ENCODE measurements around the gene IGF2BP2.

DNA sequence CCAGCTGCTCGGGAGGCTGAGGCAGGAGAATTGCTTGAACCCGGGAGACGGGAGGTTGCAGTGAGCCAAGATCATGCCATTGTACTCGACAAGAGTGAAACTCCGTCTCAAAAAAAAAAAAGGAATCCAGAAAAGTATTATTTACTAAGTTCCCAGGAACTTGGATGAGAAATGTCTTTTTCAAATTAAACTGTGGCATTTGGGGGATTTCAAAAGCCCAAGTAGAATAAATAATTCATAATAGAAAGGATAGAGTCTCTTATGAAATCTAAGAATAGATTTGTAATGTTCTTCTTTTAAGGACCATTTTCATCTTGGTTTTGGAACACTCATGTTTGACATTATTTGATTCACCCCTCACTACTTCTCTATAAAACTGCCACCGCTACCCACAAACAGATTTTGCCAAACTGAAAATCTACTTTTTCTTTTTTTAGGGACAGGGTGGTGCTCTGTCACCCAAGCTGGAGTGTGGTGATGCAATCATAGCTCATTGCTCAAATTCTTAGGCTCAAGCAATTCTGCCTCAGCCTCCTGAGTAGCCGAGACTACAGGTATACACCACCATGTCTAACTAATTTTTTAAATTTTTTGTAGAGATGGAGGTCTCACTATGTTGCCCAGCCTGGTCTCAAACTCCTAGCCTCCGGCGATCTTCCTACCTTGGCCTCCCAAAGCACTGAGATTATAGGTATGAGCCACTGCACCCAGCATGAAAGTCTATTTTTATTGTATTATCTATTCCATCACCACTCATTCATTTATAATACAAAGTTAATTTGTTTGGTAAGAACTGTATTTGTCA is 139.4 kb downstream of the IGF2BP2 start:
- TF ChIP-seq, protein P1, sequence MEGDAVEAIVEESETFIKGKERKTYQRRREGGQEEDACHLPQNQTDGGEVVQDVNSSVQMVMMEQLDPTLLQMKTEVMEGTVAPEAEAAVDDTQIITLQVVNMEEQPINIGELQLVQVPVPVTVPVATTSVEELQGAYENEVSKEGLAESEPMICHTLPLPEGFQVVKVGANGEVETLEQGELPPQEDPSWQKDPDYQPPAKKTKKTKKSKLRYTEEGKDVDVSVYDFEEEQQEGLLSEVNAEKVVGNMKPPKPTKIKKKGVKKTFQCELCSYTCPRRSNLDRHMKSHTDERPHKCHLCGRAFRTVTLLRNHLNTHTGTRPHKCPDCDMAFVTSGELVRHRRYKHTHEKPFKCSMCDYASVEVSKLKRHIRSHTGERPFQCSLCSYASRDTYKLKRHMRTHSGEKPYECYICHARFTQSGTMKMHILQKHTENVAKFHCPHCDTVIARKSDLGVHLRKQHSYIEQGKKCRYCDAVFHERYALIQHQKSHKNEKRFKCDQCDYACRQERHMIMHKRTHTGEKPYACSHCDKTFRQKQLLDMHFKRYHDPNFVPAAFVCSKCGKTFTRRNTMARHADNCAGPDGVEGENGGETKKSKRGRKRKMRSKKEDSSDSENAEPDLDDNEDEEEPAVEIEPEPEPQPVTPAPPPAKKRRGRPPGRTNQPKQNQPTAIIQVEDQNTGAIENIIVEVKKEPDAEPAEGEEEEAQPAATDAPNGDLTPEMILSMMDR (IDR thresholded peaks at IDR 0.05; ENCODE audit: low read depth, low read length), result no peak
- TF ChIP-seq MYC (IDR thresholded peaks at IDR 0.05; ENCODE audit: low read depth, low read length) (no peak), POLR2A (IDR thresholded peaks at IDR 0.05; ENCODE audit: extremely low read depth, insufficient read length) (no peak)
- TF ChIP-seq, protein P2, sequence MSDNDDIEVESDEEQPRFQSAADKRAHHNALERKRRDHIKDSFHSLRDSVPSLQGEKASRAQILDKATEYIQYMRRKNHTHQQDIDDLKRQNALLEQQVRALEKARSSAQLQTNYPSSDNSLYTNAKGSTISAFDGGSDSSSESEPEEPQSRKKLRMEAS (IDR thresholded peaks at IDR 0.05; ENCODE audit: low read depth, low read length), result no peak
